Measurements from ENCODE around the gene P3H2. TPM values are rescaled to one million over a fixed set of nuclear protein-coding genes. Genes with fewer than 3 reads are reported as not detected.

Gene P3H2
- total RNA-seq, 4 donors from 2014 or later, result 0.24 to 4.0 (median 0.90) TPM

DNA sequence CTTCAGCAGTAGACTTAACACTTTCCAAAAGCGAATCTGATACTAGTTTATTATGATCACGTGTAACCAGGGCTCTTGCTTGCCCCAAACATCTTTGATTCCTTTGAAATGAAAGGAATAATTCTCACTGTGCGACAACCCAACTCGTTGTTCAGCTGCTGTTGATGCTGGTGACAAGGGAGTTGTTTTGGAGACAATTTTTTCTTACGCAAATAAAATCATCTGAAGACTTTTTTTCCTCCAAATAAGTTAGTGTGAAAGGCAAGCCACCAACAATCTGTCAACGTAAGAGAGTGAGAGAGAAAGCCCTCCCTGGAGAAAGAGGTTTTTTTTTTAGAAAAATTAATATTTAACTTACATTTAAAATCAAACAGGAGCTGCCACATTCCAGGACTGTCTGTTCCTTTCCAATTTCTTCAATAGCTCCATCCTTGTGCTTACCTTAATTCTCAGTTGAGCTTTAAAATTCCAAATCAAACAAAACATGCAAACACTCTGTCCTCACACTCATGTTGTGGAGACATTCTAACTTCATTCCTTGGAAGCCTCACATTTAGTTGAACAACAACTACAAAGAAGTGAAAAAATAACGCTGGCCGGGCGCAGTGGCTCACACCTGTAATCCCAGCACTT lies 4.9 kb upstream of the P3H2 start:
- no peak for TF ChIP-seq POLR2A (IDR thresholded peaks at IDR 0.05)
- TF ChIP-seq, protein P1, sequence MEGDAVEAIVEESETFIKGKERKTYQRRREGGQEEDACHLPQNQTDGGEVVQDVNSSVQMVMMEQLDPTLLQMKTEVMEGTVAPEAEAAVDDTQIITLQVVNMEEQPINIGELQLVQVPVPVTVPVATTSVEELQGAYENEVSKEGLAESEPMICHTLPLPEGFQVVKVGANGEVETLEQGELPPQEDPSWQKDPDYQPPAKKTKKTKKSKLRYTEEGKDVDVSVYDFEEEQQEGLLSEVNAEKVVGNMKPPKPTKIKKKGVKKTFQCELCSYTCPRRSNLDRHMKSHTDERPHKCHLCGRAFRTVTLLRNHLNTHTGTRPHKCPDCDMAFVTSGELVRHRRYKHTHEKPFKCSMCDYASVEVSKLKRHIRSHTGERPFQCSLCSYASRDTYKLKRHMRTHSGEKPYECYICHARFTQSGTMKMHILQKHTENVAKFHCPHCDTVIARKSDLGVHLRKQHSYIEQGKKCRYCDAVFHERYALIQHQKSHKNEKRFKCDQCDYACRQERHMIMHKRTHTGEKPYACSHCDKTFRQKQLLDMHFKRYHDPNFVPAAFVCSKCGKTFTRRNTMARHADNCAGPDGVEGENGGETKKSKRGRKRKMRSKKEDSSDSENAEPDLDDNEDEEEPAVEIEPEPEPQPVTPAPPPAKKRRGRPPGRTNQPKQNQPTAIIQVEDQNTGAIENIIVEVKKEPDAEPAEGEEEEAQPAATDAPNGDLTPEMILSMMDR (IDR thresholded peaks at IDR 0.05 in 4 of 5, conservative IDR thresholded peaks at IDR 0.05 in 1 of 5), result no peak
- intact Hi-C loops (cut with DNase I; ENCODE audit: low total_unique reads), result loop anchor here (10.0 kb wide), 1 partner anchor 161 kb away; no protein-coding TSS in a partner anchor

GRCh38 chr3:190124067-190124466 lies 3.4 kb upstream of the P3H2 start:
- Histone ChIP-seq H3K9me3 (no peaks in the 10 kb centered on the region), H3K27ac (no peak overlapping the region), H3K4me3 (no peak overlapping the region), H3K27me3 (no peaks in the 10 kb centered on the region), H3K36me3 (no peaks in the 10 kb centered on the region), H3K4me1 (peaks cover 0 to 7% of the 10 kb centered on the region in 2 donors)
- ATAC-seq (no peak), DNase-seq (no peak)
- TF ChIP-seq, protein P1 (IDR thresholded peaks at IDR 0.05 in 4 of 5, conservative IDR thresholded peaks at IDR 0.05 in 1 of 5), result no peak
- no peak for TF ChIP-seq POLR2A (IDR thresholded peaks at IDR 0.05)
- in situ Hi-C loops (cut with MboI; ENCODE audit: low sequenced_read_pairs in 4 of 4), result no loop called here
- intact Hi-C loops (cut with DNase I; ENCODE audit: low total_unique reads), result loop anchor here (10.0 kb wide), 1 partner anchor 159 kb away; no protein-coding TSS in a partner anchor

More for the DNA sequence above, 4.9 kb upstream of the P3H2 start:
- H3K36me3 ChIP-seq, result no peaks in the 10 kb centered on the region
- in situ Hi-C loops (cut with MboI; ENCODE audit: low sequenced_read_pairs in 4 of 4), result no loop called here
- H3K27ac ChIP-seq, result no peak overlapping the region
- ATAC-seq, result no peak
- H3K4me3 ChIP-seq, result no peak overlapping the region
- H3K9me3 ChIP-seq, result no peaks in the 10 kb centered on the region
- peaks cover 0 to 7% of the 10 kb centered on the region in 2 donors for H3K4me1 ChIP-seq
- no peaks in the 10 kb centered on the region for H3K27me3 ChIP-seq
- no peak for DNase-seq

- no peaks in the 10 kb centered on the region for H3K9me3 ChIP-seq
- DNase-seq (no peak), ATAC-seq (no peak)
- intact Hi-C loops (cut with DNase I; ENCODE audit: low total_unique reads) (loop anchor here (10.0 kb wide), 1 partner anchor 157 kb away; no protein-coding TSS in a partner anchor), in situ Hi-C loops (cut with MboI; ENCODE audit: low sequenced_read_pairs in 4 of 4) (no loop called here)
- no peak overlapping the region for H3K4me3 ChIP-seq
- no peaks in the 10 kb centered on the region for H3K36me3 ChIP-seq
- peaks cover 0 to 7% of the 10 kb centered on the region in 2 donors for H3K4me1 ChIP-seq
- TF ChIP-seq, protein P1 (IDR thresholded peaks at IDR 0.05 in 4 of 5, conservative IDR thresholded peaks at IDR 0.05 in 1 of 5), result no peak
- TF ChIP-seq POLR2A (IDR thresholded peaks at IDR 0.05), result no peak
- H3K27me3 ChIP-seq, result no peaks in the 10 kb centered on the region
- H3K27ac ChIP-seq, result no peak overlapping the region
Observed at GRCh38 chr3:190122198-190122771, 1.6 kb upstream of the P3H2 start.

DNA sequence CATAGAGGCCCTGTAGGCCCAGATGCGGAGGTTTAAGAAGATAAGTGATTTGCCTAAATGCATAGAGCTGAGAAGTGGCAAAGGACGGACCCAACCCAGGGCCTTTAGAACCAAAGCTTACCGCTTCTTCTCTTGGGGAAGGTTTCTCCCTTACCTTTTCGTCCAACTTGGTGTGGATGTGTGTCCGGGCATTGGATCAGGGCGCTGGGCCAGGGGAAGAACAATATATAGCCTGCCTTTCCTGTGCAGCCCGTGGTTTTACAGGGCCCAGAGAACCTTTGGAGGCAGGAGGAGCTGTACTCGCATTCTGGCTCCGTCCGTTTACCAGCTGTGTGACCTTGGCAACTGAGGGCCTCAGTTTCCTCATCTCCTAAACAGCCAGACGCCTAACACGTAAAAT lies 686 bp upstream of the P3H2 start:
- Histone ChIP-seq H3K4me3 (peak overlapping the region in 1 of 4 donors; percentile 58), H3K27ac (no peak overlapping the region), H3K9me3 (no peaks in the 10 kb centered on the region), H3K27me3 (no peaks in the 10 kb centered on the region), H3K36me3 (no peaks in the 10 kb centered on the region), H3K4me1 (peaks cover 0 to 7% of the 10 kb centered on the region in 2 donors)
- TF ChIP-seq, protein P1 (IDR thresholded peaks at IDR 0.05 in 4 of 5, conservative IDR thresholded peaks at IDR 0.05 in 1 of 5), result no peak
- TF ChIP-seq POLR2A (IDR thresholded peaks at IDR 0.05), result no peak
- ATAC-seq (no peak), DNase-seq (no peak)
- intact Hi-C loops (cut with DNase I; ENCODE audit: low total_unique reads), result loop anchor here (10.0 kb wide), 1 partner anchor 157 kb away; no protein-coding TSS in a partner anchor
- in situ Hi-C loops (cut with MboI; ENCODE audit: low sequenced_read_pairs in 4 of 4), result no loop called here

Data from gastrocnemius medialis (tissue), 4 donors.